ENCODE data around the gene MLLT6. TPM values are rescaled to one million over a fixed set of nuclear protein-coding genes. Genes with fewer than 3 reads are reported as not detected.

The MLLT6 gene
- 87.1 TPM for total RNA-seq

DNA sequence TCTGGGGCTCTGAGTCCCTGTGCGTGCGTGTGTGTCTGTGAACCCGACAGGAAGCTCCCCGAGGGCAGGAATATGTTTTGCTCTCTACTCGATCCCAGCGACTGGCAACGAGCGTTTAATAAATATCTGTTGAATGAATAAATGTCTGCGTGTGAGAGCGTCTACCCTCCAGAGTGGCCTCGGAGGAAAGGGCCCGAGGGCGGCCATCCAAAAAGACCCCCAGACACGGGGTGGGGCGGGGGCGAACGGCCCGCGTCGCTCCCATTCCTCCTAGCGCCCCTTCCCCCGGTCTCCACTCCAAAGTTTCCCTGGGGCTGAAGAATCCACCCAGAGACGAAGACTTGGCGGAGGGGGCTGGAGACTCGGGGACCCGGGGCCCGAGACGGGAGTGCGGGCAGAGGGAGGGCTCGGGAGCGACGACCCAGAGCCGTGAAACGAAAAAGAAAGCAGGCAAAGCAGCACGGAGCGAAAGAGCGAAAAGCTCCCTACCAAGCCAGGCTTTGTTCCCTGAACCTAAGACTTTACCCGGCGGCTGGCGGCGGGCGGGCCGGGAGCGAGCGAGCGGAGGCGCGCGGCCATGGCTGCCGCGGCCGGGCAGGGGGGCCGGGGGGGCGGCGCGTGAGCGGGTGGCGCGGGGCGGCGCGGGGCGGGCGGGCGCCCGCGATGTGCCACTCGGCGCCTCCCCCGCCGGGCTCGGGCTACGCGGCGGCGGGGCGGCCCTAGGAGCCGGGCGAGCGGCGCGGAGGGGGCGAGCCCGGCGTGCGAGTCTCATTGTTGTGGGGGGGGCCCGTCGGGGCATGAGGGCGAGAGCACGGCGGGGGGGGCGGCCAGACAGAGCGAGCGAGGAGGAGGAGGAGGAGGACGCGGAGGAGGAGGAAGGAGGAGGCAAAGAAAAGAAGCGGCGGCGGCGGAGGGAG is at the start of gene MLLT6:
TSS of gene MLLT6 (plus strand) at position 668 of the 917 bp plus-strand sequence. CDS start 360 bp downstream, outside the sequence.

DNA sequence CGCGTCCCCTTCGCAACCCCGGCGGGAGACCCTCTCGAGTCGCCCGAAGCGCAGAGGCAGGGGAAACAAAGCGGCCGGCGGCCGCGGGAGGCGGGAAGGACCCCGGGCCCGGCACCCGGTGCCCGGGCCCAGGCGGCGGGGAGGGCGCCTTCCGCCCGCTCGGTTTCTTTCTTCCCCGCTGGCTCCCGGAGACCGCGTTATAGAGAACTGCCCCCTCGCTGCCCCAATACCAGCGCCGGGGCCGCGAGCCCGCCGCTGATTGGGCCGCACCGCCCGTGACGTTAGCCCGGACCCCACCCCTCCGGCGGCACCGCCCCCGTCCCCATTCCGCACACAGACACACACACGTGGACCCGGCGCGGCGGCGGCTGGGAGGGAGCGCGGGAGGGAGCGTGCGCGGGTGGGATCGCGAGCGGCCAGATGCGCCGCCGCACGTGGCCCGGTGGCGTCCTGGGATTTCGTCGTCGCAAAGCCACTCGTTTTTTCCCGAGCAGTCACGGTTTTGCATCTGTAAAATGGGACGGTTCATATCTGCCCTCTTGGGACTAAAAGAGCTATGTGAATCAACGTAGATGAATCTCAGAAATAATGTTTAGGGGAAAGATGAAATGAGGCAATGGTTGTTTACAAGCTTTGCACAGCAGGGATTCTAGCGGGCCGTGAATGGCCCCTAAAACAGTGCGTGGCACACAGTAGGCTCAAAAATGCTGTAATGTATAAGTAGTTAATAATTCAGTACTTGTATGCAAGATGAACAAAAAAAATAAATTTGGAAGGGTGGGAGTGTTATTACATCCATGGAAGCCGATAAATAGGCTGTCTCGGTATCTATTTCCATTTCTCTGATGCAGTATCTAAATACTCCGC is 30.1 kb upstream of the MLLT6 start, which contains the start of gene EPOP:
TSS of gene EPOP (minus strand) at position 209 of the 867 bp plus-strand sequence. CDS start 462 bp downstream, outside the sequence.

DNA sequence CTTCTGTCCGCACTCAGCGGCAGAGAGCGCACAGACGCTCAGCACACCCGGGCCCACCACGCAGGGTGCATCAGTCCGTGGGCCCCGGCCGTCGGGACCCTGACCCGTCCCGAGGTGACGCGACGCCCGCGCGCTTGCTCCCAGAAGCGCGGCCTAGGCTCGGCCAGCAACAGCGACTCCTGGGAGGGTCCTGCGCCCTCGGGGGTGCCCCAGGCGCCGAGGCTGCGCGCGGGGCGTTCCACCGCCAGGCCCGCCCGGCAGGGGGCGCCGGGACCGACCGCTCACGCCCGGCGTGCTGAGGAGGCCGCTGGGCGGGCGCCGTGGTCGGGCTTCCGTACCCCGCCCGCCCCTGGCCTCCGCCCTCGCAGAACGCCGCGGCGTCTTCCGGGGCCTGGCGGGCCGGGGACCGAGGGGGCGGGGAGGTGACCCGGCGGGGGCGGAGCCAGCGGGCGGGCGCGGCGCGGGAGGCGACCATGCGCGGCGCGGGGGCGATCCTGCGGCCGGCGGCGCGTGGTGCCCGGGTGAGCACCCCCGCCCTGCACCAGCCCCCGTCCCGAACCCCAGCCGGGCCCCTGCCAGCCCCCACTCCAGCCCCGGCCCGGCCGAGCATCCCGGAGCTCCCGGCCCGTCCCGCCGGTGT is 24.9 kb downstream of the MLLT6 start, which contains the start of gene CISD3:
TSS of gene CISD3 (plus strand) at position 456 of the 640 bp plus-strand sequence. CDS start at position 474, 18 bp downstream.

GRCh38 chr17:38748149-38748891 is 43.2 kb downstream of the MLLT6 start, which contains the start of gene PCGF2:
Gene PCGF2, minus strand, starts transcription at chr17:38748336. Its CDS starts 7,934 bp downstream, at chr17:38740402.

DNA sequence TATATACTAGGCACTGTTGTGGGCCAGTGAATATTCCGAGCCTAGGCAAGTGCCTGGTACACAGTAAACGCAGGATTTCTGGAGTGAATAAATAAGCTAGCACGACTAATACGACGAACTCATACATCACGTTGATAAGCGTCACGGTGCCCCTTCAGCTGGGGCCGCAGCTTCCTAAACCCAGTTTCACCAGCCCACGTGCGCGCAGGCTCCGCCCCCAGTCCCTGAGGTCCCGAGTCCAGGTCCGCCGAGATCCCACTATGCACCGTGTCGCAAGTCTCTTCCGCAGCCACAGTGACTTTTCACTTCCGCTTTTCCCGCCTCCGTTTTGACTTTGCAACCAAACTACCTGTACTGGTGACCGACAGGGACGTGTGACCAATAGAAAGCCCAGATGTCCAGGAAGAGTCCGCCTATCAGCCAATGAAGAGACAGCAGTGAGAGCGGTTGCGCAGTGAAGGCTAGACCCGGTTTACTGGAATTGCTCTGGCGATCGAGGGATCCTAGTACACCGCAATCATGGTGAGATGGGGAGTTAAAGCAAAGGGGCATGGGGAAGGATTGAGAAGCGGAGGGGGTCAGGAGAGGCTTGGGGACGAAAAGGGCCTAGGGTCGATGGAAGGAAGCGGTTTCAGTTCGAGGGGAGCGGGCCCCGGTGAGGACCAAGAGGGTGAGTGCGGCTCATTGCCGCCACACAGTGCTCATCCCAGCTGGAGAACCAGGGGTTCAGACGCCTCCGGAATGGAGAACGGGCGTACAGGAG is 47.4 kb downstream of the MLLT6 start, which contains the start of gene PSMB3:
TSS of gene PSMB3 (plus strand) at position 434 of the 763 bp plus-strand sequence. CDS start at position 520, 86 bp downstream.

Other genes with a start within 250 kb of the MLLT6 start
- gene SRCIN1, start 99.3 kb upstream of the MLLT6 start, total RNA-seq: 14.8 TPM
- gene EPOP, start 30.3 kb upstream of the MLLT6 start, total RNA-seq: 1.1 TPM
- gene CISD3, start 25.1 kb downstream of the MLLT6 start, total RNA-seq: 1.9 TPM
- 13.9 TPM for gene PCGF2, start 43.1 kb downstream of the MLLT6 start, total RNA-seq
- gene PSMB3, start 47.5 kb downstream of the MLLT6 start, total RNA-seq: 84.8 TPM
- 101 TPM for gene PIP4K2B, start 94.3 kb downstream of the MLLT6 start, total RNA-seq
- gene CWC25, start 120.0 kb downstream of the MLLT6 start, total RNA-seq: 20.3 TPM
- 1,179 TPM for gene RPL23, start 148.4 kb downstream of the MLLT6 start, total RNA-seq
- 83.0 TPM for gene LASP1, start 164.8 kb downstream of the MLLT6 start, total RNA-seq